GM11168 (cell line): ENCODE data around the gene AKAP8L.

ENCODE experiments used
- in situ Hi-C: fragments of 300-500 bp; cut with MboI; formaldehyde crosslinking; loops from one replicate; pipeline ENCODE4 v1.12.0; 2022; ENCODE audit warnings: low sequenced_read_pairs; ENCODE audit not compliant: unreplicated experiment

AKAP8L gene

GRCh38 chr19:15418579-15419412 lies at the start of gene AKAP8L:
TSS of gene AKAP8L (minus strand) at chr19:15418988. CDS start at chr19:15418923, 65 bp downstream.
- in situ Hi-C loops = loop anchor here (5.0 kb wide), 1 partner anchor 134 kb away; no protein-coding TSS in a partner anchor

- in situ Hi-C loops = loop anchor here (10.0 kb wide), 1 partner anchor 87 kb away; no protein-coding TSS in a partner anchor
Measured at GRCh38 chr19:15467734-15468214, 49.0 kb upstream of the AKAP8L start.

- in situ Hi-C loops = loop anchor here (10.0 kb wide), 1 partner anchor 88 kb away; no protein-coding TSS in a partner anchor
Measured at GRCh38 chr19:15466851-15467733, 48.3 kb upstream of the AKAP8L start.

GRCh38 chr19:15464394-15465385 lies 45.9 kb upstream of the AKAP8L start, which contains the start of gene RASAL3:
TSS of gene RASAL3 (minus strand) at chr19:15464544. CDS start at chr19:15464358, 186 bp downstream.
- in situ Hi-C loops = loop anchor here (10.0 kb wide), 1 partner anchor 90 kb away; no protein-coding TSS in a partner anchor

GRCh38 chr19:15463861-15464371 lies 45.1 kb upstream of the AKAP8L start:
- in situ Hi-C loops = loop anchor here (10.0 kb wide), 1 partner anchor 91 kb away; no protein-coding TSS in a partner anchor

- in situ Hi-C loops = loop anchor here (10.0 kb wide), 1 partner anchor 93 kb away; no protein-coding TSS in a partner anchor
Measured at GRCh38 chr19:15461694-15462093, 42.9 kb upstream of the AKAP8L start.

GRCh38 chr19:15457701-15458484 lies 39.1 kb upstream of the AKAP8L start:
- in situ Hi-C loops = no loop called here

GRCh38 chr19:15456871-15457700 lies 38.3 kb upstream of the AKAP8L start:
- in situ Hi-C loops = no loop called here

GRCh38 chr19:15456441-15456840 lies 37.7 kb upstream of the AKAP8L start:
- in situ Hi-C loops = no loop called here

- in situ Hi-C loops = no loop called here
Measured at GRCh38 chr19:15455996-15456395, 37.2 kb upstream of the AKAP8L start.

- in situ Hi-C loops = no loop called here
Measured at GRCh38 chr19:15453906-15454860, 35.4 kb upstream of the AKAP8L start.

GRCh38 chr19:15453091-15453578 lies 34.3 kb upstream of the AKAP8L start:
- in situ Hi-C loops = no loop called here

- in situ Hi-C loops = no loop called here
Measured at GRCh38 chr19:15452111-15453047, 33.6 kb upstream of the AKAP8L start.

- in situ Hi-C loops = no loop called here
Measured at GRCh38 chr19:15450528-15450890, 31.7 kb upstream of the AKAP8L start.
